Skin epidermis (tissue), 12 donors: ENCODE measurements around the gene ANKRD34A.

Experiments
- H3K27ac ChIP-seq, 21 experiments: fragments of 200-600 bp; sonication (generic) in 11 of 21; one replicate each; pipeline ENCODE4 v1.5.0; 2020; ENCODE audit warnings: mild to moderate bottlenecking in 3 of 21, inconsistent platforms in 2 of 21, moderate library complexity in 2 of 21
- H3K4me3 ChIP-seq, 7 experiments: fragments of 200-600 bp; sonication (generic) in 2 of 7; one replicate each; pipeline ENCODE4 v1.5.0; 2020; ENCODE audit warnings: inconsistent platforms in 2 of 7, mild to moderate bottlenecking in 2 of 7, moderate library complexity in 1 of 7

The ANKRD34A gene

GRCh38 chr1:145964328-145965118, at the start of gene ANKRD34A, which contains the start of gene POLR3GL:
Gene ANKRD34A (minus strand): TSS chr1:145964575. CDS start chr1:145961759, 2,816 bp downstream.
Gene POLR3GL (plus strand): TSS chr1:145964690. CDS start chr1:145974866, 10,176 bp downstream.
- Histone ChIP-seq H3K27ac (peak within 1 kb of the TSS in 20 of 21 experiments; percentile 56 to 92 (median 85)), H3K4me3 (peak within 1 kb of the TSS; percentile 36 to 60 (median 51))

- H3K4me3 ChIP-seq: no peak overlapping the region
Measured at GRCh38 chr1:146013559-146013922, 49.2 kb upstream of the ANKRD34A start.

GRCh38 chr1:146012703-146013558, 48.6 kb upstream of the ANKRD34A start:
- no peak overlapping the region for H3K4me3 ChIP-seq
- no peak overlapping the region for H3K27ac ChIP-seq

More at GRCh38 chr1:146013559-146013922, 49.2 kb upstream of the ANKRD34A start:
- H3K27ac ChIP-seq: no peak overlapping the region

DNA sequence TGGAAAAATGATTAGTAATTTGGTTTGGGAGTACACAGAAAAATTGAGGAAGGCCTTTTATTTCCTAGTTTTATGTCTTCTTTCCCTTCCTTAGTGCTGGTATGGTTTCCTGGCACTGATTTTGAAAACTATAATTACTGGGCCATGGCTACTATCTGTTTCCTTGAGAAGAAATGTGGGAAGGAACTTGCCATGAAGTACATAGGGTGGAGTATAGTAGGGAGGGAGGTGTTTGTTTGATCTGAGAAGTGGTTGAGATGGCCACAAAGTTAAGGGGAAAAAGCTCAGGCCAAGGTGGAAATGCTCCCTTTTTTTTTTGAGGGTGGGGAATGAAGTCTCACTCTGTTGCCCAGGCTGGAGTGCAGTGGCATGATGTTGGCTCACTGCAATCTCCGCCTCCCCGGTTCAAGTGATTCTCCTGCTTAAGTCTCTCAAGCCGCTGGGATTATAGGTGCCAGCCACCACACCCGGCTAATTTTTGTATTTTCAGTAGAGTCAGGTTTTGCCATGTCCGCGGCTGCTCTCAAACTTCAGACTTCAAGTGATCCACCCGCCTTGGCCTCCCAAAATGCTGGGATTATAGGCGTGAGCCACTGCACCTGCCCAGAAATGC, 45.9 kb upstream of the ANKRD34A start:
- H3K27ac ChIP-seq: peak overlapping the region in 10 of 21 experiments; percentile 12 to 63 (median 40)
- H3K4me3 ChIP-seq: no peak overlapping the region

DNA sequence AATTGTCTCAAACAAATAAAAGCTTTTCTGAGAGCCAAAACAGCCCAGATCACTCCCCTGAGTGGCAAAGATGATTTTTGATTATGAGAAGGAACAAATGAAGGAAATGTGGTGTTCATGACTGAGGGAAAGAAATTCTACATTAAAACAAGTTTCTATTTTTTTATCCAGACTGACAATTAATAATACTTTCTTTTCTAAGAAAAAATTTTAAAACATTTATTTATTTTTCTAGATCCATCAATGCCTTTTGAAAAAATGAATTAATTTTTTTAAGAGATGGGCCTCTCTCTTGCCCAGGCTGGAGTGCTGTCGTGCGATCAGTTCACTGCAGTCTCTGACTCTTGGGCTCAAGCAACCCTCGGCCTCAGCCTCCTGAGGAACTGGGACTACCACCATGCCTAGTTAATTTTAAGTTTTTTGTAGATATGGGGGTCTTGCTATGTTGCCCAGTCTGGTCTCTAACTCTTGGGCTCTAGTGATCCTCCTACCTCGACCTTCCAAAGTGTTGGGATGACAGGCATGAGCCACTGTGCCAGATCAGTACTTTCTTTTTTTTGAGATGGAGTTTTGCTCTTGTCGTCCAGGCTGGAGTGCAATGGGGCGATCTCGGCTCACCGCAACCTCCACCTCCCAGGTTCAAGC, 43.2 kb upstream of the ANKRD34A start:
- no peak overlapping the region for H3K4me3 ChIP-seq
- peak overlapping the region in 13 of 21 experiments; percentile 6 to 82 (median 47) for H3K27ac ChIP-seq

DNA sequence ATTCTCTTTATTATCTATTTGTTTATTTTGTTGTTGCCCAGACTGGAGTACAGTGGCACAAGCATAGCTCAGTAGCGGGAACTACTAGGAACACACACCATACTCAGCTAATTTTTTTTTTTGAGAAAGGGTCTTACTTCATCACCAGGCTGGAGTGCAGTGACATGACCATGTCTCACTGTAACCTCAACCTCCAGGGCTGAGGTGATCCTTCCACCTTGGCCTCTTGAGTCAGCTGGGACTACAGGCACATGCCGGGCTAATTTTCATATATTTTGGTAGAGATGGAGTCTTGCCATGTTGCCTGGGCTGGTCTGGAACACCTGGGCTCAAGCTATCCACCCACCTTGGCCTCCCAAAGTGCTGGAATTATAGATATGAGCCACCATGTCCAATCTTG, 37.3 kb upstream of the ANKRD34A start:
- H3K27ac ChIP-seq: peak overlapping the region in 9 of 21 experiments; percentile 16 to 70 (median 48)

DNA sequence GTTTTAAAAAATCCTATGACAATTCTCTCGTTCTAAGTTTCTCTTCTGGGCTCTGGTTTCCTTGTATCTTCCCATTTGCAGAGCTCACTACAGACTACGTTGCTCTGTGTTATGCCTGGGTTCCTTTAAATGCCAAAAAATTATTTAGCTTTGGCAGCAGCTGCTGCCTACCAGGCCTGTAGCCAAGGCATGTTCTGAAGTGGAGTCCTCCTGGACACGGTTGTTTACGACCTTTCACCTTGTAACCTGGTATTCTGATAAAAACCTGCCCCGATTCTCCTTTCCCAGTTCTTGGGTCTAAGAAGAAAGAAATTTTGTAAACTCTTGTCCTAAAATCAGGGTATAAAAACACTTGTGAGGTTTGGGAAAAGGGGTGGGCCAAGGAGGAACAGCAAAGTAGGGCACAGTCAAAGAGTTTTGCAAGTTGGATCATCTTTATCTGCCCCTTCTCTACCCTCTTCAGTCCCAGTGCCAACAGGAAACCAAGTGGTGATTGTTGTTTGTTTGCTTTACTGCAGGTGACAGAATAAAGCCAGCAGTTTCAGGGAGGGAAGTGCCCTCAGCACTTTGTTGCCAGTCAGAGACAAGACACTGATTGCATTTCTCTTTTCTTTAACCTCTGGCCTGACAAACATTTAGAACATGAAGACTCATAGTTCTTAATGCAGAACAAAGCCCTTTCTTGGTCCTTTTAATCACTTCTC, 35.1 kb upstream of the ANKRD34A start:
- H3K27ac ChIP-seq: peak overlapping the region in 20 of 21 experiments; percentile 34 to 100 (median 91)
- no peak overlapping the region for H3K4me3 ChIP-seq

More for the DNA sequence above, 37.3 kb upstream of the ANKRD34A start:
- no peak overlapping the region for H3K4me3 ChIP-seq

DNA sequence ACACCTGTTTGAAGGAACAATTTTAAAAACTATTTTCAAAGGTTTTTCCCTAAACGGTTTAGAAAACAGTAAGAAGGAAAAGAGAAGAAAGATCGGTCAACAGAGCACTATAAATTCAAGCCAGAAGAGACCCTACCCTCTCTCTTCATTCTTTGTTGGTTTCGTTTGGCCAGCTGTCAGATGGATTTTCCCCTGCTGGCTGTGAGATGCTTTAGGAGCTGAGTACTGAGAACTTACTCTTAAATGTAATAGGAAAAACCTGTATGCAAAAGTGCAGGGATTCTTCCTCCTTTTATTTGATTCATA, 33.3 kb upstream of the ANKRD34A start:
- H3K27ac ChIP-seq: peak overlapping the region; percentile 48 to 100 (median 95)
- peak overlapping the region in 6 of 7 experiments; percentile 61 to 80 (median 64) for H3K4me3 ChIP-seq

- H3K27ac ChIP-seq: peak overlapping the region; percentile 48 to 100 (median 95)
- peak overlapping the region; percentile 61 to 80 (median 65) for H3K4me3 ChIP-seq
Measured at GRCh38 chr1:145997016-145997717, 32.8 kb upstream of the ANKRD34A start.

DNA sequence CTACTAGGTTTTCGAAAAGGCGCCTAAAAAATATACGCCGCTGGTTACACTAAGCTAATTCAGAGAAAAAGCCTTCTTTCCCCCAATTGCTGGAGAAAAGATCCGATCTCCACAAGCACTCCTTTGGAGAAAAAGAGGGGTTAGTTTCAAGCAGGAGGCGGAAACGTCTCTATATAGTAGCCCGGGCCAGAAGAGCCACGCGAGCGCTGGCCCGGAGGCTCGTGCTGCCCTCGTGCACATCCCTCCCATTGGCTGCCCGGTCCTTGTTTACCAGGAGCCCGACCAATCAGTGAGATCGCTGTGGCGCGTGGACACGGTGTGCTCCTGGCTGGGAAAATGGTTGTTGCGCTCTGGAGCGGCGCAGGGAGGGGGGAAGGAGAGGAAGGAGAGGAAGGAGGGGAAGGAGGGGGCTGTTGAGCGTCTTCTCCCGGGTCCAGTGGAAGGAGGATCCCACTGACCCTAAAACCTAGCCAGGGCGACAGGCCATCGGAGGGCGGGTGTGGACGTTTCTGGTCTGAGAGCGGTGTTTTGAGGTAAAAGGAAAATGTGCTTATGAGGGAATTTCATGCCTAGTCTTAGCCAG, 32.1 kb upstream of the ANKRD34A start, which contains the start of gene TXNIP:
Gene TXNIP (minus strand): TSS at position 147 of the 583 bp plus-strand sequence. CDS start 313 bp downstream, outside the sequence.
- Histone ChIP-seq H3K4me3 (peak within 1 kb of the TSS; percentile 61 to 80 (median 65)), H3K27ac (peak within 1 kb of the TSS; percentile 48 to 100 (median 95))

GRCh38 chr1:145995964-145996432, 31.6 kb upstream of the ANKRD34A start:
- Histone ChIP-seq H3K4me3 (peak overlapping the region; percentile 61 to 80 (median 65)), H3K27ac (peak overlapping the region; percentile 47 to 100 (median 95))

DNA sequence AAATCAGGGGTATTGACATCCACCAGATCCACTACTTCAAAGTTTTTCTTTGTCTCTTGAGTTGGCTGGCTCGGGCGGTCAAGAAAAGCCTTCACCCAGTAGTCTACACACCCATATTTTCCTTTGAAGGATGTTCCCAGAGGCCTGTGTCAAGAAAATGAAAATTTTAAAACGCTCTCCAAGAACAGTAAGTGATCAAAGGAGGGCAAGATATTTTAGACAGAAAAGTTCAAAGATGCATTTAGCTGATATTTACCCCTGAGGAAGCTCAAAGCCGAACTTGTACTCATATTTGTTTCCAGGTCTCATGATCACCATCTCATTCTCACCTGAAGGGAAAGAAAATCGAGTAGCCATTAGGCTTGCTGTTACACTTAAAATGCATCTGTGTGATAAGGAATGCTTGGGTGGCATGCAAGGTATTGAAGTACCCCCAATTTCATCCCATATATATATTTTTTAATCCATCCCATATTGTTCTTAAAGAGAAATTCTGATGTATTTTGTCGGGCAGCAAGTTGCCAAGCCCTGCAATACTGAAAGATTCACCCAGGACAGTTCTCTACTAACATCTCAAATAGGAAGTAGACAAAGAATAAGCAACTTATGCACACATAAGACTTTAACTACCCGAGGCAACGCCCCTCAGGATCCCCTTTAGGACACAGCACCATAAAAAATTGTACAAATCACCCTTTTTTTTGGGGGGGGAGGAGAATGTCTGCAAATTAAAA, 30.9 kb upstream of the ANKRD34A start:
- peak overlapping the region; percentile 61 to 80 (median 65) for H3K4me3 ChIP-seq
- peak overlapping the region; percentile 47 to 100 (median 95) for H3K27ac ChIP-seq

DNA sequence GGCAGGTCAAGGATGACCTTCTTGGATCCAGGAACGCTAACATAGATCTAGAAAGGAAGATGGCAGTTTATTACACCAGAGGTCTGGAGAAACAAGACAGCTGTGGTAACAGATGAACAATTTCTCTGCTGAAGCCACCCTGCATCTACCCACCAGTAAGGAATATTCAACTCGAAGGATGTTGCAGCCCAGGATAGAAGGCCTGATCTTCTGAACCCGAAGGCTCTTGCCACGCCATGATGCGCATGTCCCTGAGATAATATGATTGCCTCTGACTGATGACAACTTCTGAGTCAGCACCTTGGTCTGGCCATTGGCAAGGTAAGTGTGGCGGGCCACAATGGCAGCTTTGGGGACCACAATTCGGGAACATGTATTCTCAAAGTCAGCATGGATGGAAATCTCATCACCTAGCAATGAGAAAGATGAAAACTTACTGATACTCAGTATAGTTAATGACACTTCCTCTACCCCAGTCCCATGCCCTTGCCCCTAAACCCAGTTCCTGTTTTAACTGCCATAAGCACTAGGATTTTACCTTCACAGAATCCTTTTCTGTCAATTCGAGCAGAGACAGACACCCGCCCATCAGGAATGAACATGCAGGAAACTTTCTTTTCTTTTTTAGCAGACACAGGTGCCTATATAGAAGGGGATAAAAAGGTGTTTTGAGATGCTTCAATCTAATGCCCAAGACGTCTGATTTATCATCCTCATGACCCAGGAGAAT, 30.2 kb upstream of the ANKRD34A start:
- H3K27ac ChIP-seq: peak overlapping the region; percentile 6 to 100 (median 95)
- H3K4me3 ChIP-seq: peak overlapping the region; percentile 61 to 80 (median 65)

DNA sequence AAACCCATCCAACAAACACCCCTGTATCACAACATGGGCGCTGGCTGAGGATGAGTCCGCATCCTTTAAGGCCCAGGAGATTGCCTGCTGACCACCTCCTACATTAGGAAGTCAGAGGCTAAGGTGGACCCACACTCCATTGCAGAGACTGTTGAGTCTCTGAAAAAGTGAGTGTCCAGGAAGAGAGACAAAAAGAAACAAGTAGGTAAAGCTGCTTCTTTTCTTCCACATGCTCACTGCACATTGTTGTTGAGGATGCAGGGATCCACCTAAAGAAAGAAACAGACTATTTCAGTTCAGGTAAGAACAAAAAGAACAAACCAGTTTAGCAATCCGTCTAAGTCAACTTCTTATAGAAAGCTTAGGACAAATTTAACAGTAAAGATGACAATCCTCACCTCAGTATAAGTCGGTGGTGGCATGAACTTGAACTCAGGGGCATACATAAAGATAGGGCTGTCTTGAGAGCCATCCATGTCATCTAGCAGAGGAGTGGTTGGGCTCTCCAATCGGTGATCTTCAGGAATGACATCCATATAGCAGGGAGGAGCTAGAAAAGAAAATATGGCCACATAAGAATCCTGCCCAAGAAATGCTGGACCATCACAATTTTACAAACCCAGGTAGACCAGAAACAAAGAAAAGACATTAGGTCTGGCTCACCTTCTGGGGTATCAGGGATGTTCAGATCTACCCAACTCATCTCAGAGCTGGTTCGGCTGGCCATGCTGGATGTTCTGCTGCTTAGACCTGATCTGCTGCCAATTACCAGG, 29.4 kb upstream of the ANKRD34A start:
- peak overlapping the region in 18 of 21 experiments; percentile 19 to 100 (median 94) for H3K27ac ChIP-seq
- peak overlapping the region; percentile 61 to 80 (median 65) for H3K4me3 ChIP-seq

GRCh38 chr1:145992958-145993617, 28.7 kb upstream of the ANKRD34A start:
- Histone ChIP-seq H3K27ac (peak overlapping the region in 16 of 21 experiments; percentile 19 to 97 (median 85)), H3K4me3 (peak overlapping the region; percentile 61 to 80 (median 65))
